ENCODE data around the gene DNAH6.

Gene DNAH6

DNA sequence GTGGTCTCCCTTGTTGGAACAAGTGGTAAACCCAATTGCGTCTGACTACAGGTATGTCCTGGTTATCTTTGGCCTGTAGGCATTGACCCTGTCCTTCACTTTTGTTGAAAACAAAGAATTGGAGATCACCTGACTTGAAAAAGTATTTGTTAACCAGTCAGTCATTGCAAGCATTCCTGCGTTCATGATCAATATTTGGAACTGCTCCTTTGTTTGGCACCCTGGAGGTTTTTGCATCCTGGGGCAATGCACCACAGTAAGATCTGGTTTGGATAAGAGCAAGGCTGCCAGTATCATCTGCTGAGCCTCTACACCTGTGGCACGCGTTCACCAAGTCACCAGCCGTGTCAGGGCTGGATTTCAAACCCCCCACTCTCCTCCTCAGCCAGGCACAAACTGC is 115.7 kb downstream of the DNAH6 start:
- Histone ChIP-seq H3K27me3 (ENCODE audit: control insufficient read depth, insufficient read depth, low read length) (no peaks in the 10 kb centered on the region), H3K4me3 (ENCODE audit: low read depth, low read length) (no peak overlapping the region), H3K9me3 (ENCODE audit: control insufficient read depth, insufficient read depth, low read depth, low read length) (no peaks in the 10 kb centered on the region), H3K4me1 (ENCODE audit: control insufficient read depth, insufficient read depth, low read length) (no peaks in the 10 kb centered on the region), H3K9ac (ENCODE audit: low read length) (no peak overlapping the region), H3K36me3 (ENCODE audit: control insufficient read depth, insufficient read depth, low read length) (no peaks in the 10 kb centered on the region), H3K27ac (ENCODE audit: low read depth, low read length) (no peak overlapping the region)

- Histone ChIP-seq H3K4me3 (ENCODE audit: low read depth, low read length) (no peak overlapping the region), H3K27ac (ENCODE audit: low read depth, low read length) (no peak overlapping the region), H3K9ac (ENCODE audit: low read length) (no peak overlapping the region), H3K9me3 (ENCODE audit: control insufficient read depth, insufficient read depth, low read depth, low read length) (0 out of 2 replicates have a peak, but pooled peaks cover 3% of the 10 kb centered on the region), H3K36me3 (ENCODE audit: control insufficient read depth, insufficient read depth, low read length) (no peaks in the 10 kb centered on the region), H3K4me1 (ENCODE audit: control insufficient read depth, insufficient read depth, low read length) (no peaks in the 10 kb centered on the region), H3K27me3 (ENCODE audit: control insufficient read depth, insufficient read depth, low read length) (no peaks in the 10 kb centered on the region)
Observed at GRCh38 chr2:84636080-84636971, 120.0 kb downstream of the DNAH6 start.

GRCh38 chr2:84639751-84640150 is 123.5 kb downstream of the DNAH6 start:
- Histone ChIP-seq H3K27ac (ENCODE audit: low read depth, low read length) (no peak overlapping the region), H3K9me3 (ENCODE audit: control insufficient read depth, insufficient read depth, low read depth, low read length) (0 out of 2 replicates have a peak, but pooled peaks cover 4% of the 10 kb centered on the region), H3K4me3 (ENCODE audit: low read depth, low read length) (no peak overlapping the region), H3K4me1 (ENCODE audit: control insufficient read depth, insufficient read depth, low read length) (no peaks in the 10 kb centered on the region), H3K36me3 (ENCODE audit: control insufficient read depth, insufficient read depth, low read length) (no peaks in the 10 kb centered on the region), H3K27me3 (ENCODE audit: control insufficient read depth, insufficient read depth, low read length) (no peaks in the 10 kb centered on the region), H3K9ac (ENCODE audit: low read length) (no peak overlapping the region)

- H3K9me3 ChIP-seq (ENCODE audit: control insufficient read depth, insufficient read depth, low read depth, low read length), result 0 out of 2 replicates have a peak, but pooled peaks cover 4% of the 10 kb centered on the region
- H3K36me3 ChIP-seq (ENCODE audit: control insufficient read depth, insufficient read depth, low read length), result no peaks in the 10 kb centered on the region
- no peak overlapping the region for H3K4me3 ChIP-seq (ENCODE audit: low read depth, low read length)
- no peak overlapping the region for H3K27ac ChIP-seq (ENCODE audit: low read depth, low read length)
- H3K27me3 ChIP-seq (ENCODE audit: control insufficient read depth, insufficient read depth, low read length), result no peaks in the 10 kb centered on the region
- no peaks in the 10 kb centered on the region for H3K4me1 ChIP-seq (ENCODE audit: control insufficient read depth, insufficient read depth, low read length)
- no peak overlapping the region for H3K9ac ChIP-seq (ENCODE audit: low read length)
Observed at GRCh38 chr2:84640411-84640810, 124.1 kb downstream of the DNAH6 start.

- Histone ChIP-seq H3K36me3 (ENCODE audit: control insufficient read depth, insufficient read depth, low read length) (no peaks in the 10 kb centered on the region), H3K9ac (ENCODE audit: low read length) (no peak overlapping the region), H3K27ac (ENCODE audit: low read depth, low read length) (no peak overlapping the region), H3K9me3 (ENCODE audit: control insufficient read depth, insufficient read depth, low read depth, low read length) (0 out of 2 replicates have a peak, but pooled peaks cover 4% of the 10 kb centered on the region), H3K4me1 (ENCODE audit: control insufficient read depth, insufficient read depth, low read length) (no peaks in the 10 kb centered on the region), H3K27me3 (ENCODE audit: control insufficient read depth, insufficient read depth, low read length) (no peaks in the 10 kb centered on the region), H3K4me3 (ENCODE audit: low read depth, low read length) (no peak overlapping the region)
Observed at GRCh38 chr2:84641021-84641420, 124.7 kb downstream of the DNAH6 start.

- H3K4me3 ChIP-seq (ENCODE audit: low read depth, low read length), result no peak overlapping the region
- no peaks in the 10 kb centered on the region for H3K36me3 ChIP-seq (ENCODE audit: control insufficient read depth, insufficient read depth, low read length)
- H3K9ac ChIP-seq (ENCODE audit: low read length), result no peak overlapping the region
- H3K27me3 ChIP-seq (ENCODE audit: control insufficient read depth, insufficient read depth, low read length), result no peaks in the 10 kb centered on the region
- H3K4me1 ChIP-seq (ENCODE audit: control insufficient read depth, insufficient read depth, low read length), result no peaks in the 10 kb centered on the region
- 0 out of 2 replicates have a peak, but pooled peaks cover 4% of the 10 kb centered on the region for H3K9me3 ChIP-seq (ENCODE audit: control insufficient read depth, insufficient read depth, low read depth, low read length)
- H3K27ac ChIP-seq (ENCODE audit: low read depth, low read length), result no peak overlapping the region
Observed at GRCh38 chr2:84643991-84644390, 127.7 kb downstream of the DNAH6 start.

- Histone ChIP-seq H3K9ac (ENCODE audit: low read length) (no peak overlapping the region), H3K27me3 (ENCODE audit: control insufficient read depth, insufficient read depth, low read length) (no peaks in the 10 kb centered on the region)
Observed at GRCh38 chr2:84646514-84646913, 130.2 kb downstream of the DNAH6 start.

GRCh38 chr2:84647267-84647666 is 131.0 kb downstream of the DNAH6 start:
- Histone ChIP-seq H3K27me3 (ENCODE audit: control insufficient read depth, insufficient read depth, low read length) (no peaks in the 10 kb centered on the region), H3K4me3 (ENCODE audit: low read depth, low read length) (no peak overlapping the region), H3K27ac (ENCODE audit: low read depth, low read length) (no peak overlapping the region), H3K9ac (ENCODE audit: low read length) (no peak overlapping the region), H3K36me3 (ENCODE audit: control insufficient read depth, insufficient read depth, low read length) (no peaks in the 10 kb centered on the region), H3K9me3 (ENCODE audit: control insufficient read depth, insufficient read depth, low read depth, low read length) (no peaks in the 10 kb centered on the region), H3K4me1 (ENCODE audit: control insufficient read depth, insufficient read depth, low read length) (no peaks in the 10 kb centered on the region)

More at GRCh38 chr2:84646514-84646913, 130.2 kb downstream of the DNAH6 start:
- no peaks in the 10 kb centered on the region for H3K4me1 ChIP-seq (ENCODE audit: control insufficient read depth, insufficient read depth, low read length)
- H3K4me3 ChIP-seq (ENCODE audit: low read depth, low read length), result no peak overlapping the region
- no peak overlapping the region for H3K27ac ChIP-seq (ENCODE audit: low read depth, low read length)
- no peaks in the 10 kb centered on the region for H3K36me3 ChIP-seq (ENCODE audit: control insufficient read depth, insufficient read depth, low read length)
- H3K9me3 ChIP-seq (ENCODE audit: control insufficient read depth, insufficient read depth, low read depth, low read length), result no peaks in the 10 kb centered on the region

- Histone ChIP-seq H3K9ac (ENCODE audit: low read length) (no peak overlapping the region), H3K27me3 (ENCODE audit: control insufficient read depth, insufficient read depth, low read length) (no peaks in the 10 kb centered on the region), H3K27ac (ENCODE audit: low read depth, low read length) (no peak overlapping the region), H3K4me1 (ENCODE audit: control insufficient read depth, insufficient read depth, low read length) (no peaks in the 10 kb centered on the region), H3K9me3 (ENCODE audit: control insufficient read depth, insufficient read depth, low read depth, low read length) (no peaks in the 10 kb centered on the region), H3K36me3 (ENCODE audit: control insufficient read depth, insufficient read depth, low read length) (no peaks in the 10 kb centered on the region), H3K4me3 (ENCODE audit: low read depth, low read length) (no peak overlapping the region)
Observed at GRCh38 chr2:84649058-84649457, 132.8 kb downstream of the DNAH6 start.

DNA sequence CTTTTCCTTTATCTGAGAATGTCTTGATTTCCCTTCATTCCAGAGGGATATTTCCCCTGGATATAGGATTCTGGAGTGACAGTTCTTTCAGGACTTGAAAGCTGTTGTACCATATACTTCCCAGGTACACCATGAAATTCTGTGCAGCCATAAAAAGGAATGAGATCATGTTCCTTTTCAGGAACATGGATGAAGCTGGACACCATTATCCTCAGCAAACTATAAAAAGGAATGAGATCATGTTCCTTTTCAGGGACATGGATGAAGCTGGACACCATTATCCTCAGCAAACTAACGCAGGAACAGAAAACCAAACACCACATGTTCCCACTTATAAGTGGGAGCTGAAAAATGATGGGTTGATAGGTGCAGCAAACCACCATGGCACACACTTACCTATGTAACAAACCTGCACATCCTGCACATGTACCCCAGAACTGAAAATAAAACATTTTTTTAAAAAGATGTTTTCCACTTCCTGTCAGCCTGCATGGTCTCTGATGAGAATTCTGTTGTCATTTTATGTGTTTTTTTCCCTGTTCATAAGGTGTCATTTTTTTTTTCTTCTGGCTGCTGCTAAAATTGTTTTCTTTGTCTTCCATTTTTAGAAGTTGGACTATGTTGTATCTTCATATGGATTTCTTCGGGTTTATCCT is 133.3 kb downstream of the DNAH6 start:
- Histone ChIP-seq H3K4me3 (ENCODE audit: low read depth, low read length) (no peak overlapping the region), H3K27ac (ENCODE audit: low read depth, low read length) (no peak overlapping the region), H3K9ac (ENCODE audit: low read length) (no peak overlapping the region), H3K27me3 (ENCODE audit: control insufficient read depth, insufficient read depth, low read length) (no peaks in the 10 kb centered on the region), H3K4me1 (ENCODE audit: control insufficient read depth, insufficient read depth, low read length) (no peaks in the 10 kb centered on the region), H3K36me3 (ENCODE audit: control insufficient read depth, insufficient read depth, low read length) (no peaks in the 10 kb centered on the region), H3K9me3 (ENCODE audit: control insufficient read depth, insufficient read depth, low read depth, low read length) (no peaks in the 10 kb centered on the region)

- H3K36me3 ChIP-seq (ENCODE audit: control insufficient read depth, insufficient read depth, low read length), result no peaks in the 10 kb centered on the region
- no peaks in the 10 kb centered on the region for H3K4me1 ChIP-seq (ENCODE audit: control insufficient read depth, insufficient read depth, low read length)
- H3K9me3 ChIP-seq (ENCODE audit: control insufficient read depth, insufficient read depth, low read depth, low read length), result no peaks in the 10 kb centered on the region
- no peak overlapping the region for H3K27ac ChIP-seq (ENCODE audit: low read depth, low read length)
- H3K27me3 ChIP-seq (ENCODE audit: control insufficient read depth, insufficient read depth, low read length), result no peaks in the 10 kb centered on the region
- no peak overlapping the region for H3K9ac ChIP-seq (ENCODE audit: low read length)
- no peak overlapping the region for H3K4me3 ChIP-seq (ENCODE audit: low read depth, low read length)
Observed at GRCh38 chr2:84652431-84652830, 136.1 kb downstream of the DNAH6 start.
